HPDE6-E6E7 (cell line): ENCODE data around the gene G2E3.
"Not testable (repeated sequence)": the region's sequence is repeated elsewhere in the genome, so short reads cannot be mapped to it uniquely, and the experiment has no call there.

Experiments
- DNase-seq: peaks from one replicate; pipeline ENCODE4 v3.0.0; 2011; ENCODE audit warnings: missing footprints; ENCODE audit errors: extremely low spot score

Gene G2E3, protein sequence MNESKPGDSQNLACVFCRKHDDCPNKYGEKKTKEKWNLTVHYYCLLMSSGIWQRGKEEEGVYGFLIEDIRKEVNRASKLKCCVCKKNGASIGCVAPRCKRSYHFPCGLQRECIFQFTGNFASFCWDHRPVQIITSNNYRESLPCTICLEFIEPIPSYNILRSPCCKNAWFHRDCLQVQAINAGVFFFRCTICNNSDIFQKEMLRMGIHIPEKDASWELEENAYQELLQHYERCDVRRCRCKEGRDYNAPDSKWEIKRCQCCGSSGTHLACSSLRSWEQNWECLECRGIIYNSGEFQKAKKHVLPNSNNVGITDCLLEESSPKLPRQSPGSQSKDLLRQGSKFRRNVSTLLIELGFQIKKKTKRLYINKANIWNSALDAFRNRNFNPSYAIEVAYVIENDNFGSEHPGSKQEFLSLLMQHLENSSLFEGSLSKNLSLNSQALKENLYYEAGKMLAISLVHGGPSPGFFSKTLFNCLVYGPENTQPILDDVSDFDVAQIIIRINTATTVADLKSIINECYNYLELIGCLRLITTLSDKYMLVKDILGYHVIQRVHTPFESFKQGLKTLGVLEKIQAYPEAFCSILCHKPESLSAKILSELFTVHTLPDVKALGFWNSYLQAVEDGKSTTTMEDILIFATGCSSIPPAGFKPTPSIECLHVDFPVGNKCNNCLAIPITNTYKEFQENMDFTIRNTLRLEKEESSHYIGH

DNA sequence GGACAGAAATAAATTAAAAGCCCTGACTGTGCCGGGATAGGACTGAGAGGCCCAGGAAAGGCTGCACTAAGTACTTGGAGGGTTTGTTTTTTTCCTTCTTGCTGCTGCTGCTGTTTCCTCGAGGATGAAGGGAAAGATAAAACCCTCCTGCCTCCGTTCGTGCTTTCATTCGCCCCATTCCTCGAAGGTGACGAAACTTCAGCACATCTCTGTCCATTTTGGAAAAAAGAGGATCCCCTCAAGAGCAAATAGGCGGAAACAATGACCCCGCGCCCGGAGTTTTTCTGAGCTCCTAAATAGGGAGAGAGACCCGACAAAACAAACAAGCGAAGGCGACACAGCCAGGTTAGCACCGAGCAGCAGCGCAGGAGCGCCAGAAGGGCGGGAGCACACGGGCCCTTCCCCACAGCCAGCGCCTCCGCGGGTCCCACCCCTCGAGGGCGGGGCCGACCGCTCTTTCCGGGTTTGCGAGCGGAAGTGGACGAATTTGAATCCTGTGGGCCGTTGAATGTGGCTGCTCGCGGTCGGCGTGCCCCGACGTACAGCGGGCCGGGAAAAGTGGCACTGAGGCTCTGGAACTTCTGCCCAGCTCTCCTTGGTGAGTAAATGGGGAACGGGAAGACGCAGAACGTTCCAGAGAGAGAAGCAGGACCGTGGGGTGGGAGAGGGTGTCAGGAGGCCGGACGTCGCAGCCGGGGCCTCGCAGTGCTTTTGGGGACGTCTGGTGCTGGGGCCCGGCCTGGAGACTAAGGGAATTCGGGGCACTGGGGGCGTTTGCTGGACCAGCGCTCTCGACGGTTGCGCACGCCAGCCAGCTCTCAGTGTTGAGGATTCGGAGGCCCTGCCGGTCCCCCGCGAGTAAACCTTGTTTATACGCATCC lies at the start of gene G2E3:
Gene G2E3 (plus strand): TSS at position 484 of the 881 bp plus-strand sequence. CDS start 21,922 bp downstream, outside the sequence.
- DNase-seq = peak; percentile 84

DNA sequence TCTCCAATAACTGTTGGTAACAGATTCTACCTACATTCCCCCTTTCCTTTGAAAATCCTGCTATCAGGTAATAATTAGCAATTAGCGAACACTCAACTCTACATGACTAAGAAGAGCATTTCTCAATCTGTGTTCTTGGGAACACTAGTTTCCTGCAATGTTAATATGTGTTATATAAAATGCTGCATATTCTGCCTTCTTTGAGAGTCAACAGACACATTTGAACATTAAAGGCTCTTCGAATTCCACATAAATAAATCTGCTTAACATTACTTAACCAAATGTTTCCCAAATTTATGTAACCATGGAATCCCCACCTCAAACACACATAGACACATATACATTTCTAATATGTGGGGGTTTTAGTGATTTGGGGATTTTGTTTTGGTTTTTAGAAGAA lies 41.2 kb upstream of the G2E3 start:
- no peak for DNase-seq

DNA sequence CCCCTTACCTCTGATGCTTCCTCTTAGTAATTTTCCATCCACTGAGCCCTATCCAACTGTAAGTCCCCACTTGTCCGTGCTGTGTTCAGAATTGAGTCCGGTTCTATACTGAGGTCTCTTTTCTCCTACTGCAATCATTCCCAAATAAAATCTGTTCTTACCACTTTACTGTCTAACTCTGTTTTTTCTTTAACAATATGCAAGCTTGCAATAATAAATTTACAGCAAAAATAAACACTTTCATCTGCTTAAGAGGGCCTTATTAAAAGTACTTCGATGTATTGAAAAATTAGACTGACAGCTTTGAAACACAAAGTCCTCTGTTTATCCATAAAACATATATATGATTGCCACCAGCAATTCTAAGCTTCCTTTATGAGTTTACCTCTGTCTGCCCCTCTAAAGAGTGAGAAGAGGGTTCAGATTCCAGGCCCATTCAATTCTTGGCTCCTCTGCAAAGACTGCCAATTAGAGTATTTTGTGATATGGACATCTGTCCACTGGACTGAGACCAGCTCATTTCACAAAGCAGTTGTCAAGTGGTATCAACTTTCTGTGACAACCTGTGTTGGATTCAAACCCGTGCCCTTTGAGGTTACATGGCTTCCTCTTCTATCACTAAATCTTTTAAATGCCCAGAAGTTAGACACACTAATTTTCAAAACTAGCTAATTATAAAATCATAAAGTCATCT lies 39.9 kb upstream of the G2E3 start:
- DNase-seq = no peak

DNA sequence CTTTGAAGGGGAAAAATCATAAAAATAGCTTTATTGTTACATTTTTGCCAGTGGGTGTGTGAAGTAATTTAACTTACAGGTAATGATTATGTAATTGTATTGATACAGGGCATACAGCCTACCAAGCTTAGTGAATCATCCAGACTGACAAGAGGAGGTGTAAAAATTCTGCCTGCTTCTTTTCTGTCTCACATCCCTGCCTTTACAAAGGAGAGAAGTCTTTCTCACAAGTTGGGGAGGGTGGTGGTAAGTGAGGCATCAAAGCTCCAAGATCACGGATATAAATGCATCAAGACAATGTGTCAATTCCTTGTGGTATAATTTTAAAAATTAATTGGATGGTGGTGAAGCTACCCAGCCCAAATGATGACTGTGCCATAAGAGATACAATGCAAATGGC lies 39.0 kb upstream of the G2E3 start:
- no peak for DNase-seq

DNA sequence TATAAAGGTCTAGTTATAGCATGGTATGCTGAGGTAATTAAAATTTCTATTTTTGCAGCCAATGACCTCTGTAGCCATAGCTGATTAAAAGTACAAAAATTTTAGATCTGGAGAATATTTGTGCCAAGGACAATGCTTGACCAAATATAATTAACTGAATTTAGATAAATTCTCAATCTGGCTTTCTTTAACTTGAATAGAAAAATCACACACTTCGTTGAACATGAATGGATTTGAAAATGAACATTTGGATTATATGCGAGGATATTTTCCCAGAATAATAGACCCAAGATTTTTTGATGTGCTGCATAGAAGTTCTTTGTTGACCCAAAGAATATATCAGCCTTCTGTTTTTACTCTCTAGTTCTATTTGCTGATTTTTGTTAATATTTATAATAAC lies 38.4 kb upstream of the G2E3 start:
- DNase-seq = no peak

DNA sequence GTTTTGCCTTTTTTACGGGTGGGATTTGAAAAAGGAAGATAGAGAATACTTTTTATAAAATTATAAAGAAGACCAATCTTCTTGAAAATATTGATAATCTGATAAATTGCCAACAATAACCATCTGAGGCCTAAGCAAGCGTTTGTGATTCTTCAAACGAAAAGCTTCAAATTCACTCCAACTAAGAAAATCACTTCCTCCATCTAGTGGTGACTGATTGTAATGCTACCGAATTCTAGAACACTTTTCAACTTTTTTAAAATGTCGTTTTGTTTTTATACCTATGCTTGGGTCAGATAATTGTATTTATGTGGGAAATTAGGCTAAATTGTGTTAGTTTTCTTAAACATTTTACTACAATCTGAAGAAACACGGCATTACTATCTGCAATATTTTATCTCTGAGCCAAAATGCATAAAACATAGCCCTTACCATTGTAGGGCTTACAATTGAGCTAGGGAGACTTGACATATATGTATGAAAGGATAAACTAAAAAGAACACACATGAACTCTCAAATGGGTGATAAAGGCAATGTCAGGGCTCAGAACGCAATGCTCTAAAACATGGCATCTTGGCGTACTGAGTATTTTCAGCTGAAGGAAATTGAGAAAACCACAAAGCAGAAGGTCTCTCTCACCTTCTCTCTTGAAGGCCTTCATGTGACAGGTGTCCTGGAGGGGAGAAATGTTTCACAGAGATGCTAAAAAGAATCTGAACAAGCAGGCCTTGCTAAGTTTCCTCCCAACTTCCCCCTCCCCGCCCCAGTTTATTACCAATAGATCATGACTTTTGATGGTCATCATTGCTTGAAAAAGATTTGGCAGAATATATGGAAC lies 36.8 kb upstream of the G2E3 start:
- peak; percentile 17 for DNase-seq

DNA sequence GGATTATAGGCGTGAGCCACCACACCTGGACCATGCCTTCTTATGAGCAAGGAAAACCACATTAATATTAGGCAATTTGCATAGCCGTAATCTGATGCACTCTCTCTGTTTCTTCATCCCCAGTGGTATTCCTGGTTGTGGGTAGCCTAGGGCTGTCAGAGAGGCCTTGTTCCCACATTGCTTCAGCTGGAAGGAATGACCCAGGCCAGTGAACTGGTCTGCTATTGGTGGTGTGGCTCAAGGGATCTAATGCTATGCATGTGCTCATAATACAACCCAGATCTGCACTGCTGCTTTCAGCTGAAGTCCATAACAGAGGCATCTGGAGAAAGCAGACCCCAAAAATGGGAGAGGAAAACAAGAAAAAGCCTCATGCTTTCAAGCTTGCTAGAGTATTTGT lies 33.1 kb upstream of the G2E3 start:
- DNase-seq = no peak

DNA sequence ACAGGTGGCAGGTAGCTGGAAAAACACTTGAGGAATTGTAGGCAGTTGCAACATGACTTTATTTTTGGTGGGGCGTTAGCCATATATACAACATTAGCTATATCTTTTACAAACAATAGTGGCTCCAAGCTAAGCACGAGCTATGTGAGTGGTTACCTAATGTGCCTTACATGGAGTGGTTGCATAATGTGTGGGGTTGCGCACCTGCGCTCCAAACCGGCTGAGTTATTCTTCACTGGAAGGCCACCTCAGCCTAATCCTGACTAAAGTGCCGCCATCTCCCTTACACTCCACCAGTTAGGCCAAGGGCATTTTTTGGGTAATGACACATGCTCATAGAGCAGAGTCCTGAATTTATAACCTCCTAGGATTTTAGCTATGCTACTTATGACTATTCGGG lies 31.8 kb upstream of the G2E3 start:
- no peak for DNase-seq

DNA sequence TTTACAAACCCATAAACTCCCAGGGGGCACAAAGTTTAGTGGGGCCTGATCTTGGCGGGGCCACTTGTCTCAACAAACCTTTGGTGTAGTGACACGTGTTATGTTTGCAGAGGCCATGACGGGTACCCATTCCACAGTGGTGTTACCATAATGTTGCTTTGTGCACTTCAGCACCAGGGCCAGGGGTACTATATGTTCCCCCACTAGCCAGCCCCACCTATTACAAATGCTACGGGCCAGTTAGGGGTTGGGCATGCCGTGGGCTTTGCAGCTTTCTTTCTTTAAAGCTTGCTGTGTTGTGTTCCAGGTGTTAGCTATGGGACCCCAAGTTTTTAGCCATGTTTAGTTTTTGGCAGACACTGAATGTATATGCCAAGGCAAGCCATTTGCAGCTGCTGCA lies 30.8 kb upstream of the G2E3 start:
- no peak for DNase-seq

DNA sequence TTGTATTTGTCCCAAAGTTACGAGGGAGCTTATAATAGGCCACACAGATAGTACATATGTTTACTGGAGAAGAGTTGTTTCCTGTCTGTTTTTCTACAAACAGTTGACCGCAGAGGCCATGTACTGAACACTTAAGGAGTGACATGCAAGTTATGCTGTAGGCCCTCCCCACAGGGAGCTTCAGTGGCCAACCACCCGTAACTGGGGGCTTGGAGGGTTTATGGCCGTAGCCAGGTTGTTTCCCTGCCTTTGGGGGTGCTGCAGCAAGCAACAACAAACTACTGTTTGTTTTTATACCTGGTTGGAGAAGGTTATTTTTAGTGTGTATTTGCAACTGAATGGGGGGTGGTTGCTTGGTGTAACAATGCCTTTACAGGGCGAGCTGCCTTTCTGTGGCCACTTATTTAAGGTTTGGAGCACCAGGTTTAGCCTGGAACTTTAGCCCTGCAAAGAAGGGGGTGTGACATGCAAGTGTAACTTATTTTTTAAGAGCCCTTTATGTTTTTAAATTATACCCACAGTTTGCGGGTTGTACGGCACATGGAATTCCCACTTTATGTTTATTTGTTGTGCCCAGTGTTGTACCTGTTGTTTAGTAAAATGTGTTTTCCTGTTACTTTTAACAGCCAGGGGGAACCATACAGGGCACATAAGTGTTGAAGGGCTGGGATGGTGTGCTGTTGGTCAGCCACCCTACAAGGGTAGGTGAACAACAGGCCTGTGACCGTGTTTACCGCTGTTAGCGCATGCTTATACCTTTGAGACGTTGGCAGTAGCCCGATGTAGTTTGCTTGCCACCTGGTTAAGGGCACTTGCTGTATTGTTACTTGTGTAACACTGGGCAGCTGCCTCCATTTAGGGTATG lies 29.9 kb upstream of the G2E3 start:
- no peak for DNase-seq

DNA sequence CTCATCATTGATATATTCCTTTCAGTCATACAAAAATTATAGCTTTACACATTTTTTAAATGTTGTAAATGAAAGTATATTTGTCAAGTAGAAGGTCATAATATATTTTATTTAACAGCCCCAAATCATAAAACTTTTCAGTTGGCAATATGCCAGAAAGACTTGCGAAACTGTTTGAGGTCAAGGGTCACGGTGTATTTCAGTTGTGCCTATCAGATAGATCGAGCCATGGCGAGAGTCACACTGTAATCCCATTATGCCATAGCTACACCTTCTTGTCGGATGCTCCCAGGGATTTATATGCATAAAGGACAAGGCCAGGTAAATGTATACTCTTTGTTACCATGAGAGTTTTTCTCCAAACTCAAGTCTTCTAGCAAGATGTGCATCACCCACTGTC lies 26.7 kb upstream of the G2E3 start:
- no peak for DNase-seq

DNA sequence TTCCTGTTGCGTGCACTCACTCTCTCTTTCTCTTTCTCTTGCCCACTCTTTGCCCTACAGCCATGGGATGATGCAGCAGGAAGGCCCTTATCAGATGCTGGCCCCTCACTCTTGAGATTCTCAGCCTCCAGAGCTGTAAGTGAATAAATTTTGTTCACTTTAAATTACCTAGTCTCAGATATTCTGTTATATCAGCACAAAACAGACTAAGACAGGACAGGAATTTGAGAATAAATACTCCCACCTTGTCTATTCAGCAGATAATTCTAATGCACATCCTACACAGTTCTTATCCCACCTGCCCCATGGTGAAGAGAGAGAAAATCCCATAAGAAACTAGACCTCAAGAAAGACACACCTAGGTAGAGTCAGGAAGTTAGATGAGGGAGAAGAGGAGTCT lies 25.8 kb upstream of the G2E3 start:
- no peak for DNase-seq

DNA sequence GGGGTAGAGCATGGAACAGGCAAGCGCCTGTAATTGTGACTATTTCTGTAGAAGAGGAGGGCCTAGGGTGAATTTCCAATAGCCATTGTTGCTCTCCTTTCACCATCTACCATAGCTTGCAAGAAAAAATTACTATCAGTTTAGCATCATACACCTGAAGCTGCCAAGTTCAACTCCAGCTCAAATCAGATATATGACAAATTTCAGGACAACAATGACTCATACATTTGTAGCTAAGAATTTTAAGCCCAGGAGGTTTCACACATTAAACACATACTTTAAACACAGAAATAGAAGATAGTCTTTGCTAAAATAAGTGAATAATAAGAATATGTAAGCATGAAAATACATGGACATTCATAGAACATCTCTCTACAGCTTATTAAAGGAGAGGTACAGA lies 17.6 kb upstream of the G2E3 start:
- no peak for DNase-seq

DNA sequence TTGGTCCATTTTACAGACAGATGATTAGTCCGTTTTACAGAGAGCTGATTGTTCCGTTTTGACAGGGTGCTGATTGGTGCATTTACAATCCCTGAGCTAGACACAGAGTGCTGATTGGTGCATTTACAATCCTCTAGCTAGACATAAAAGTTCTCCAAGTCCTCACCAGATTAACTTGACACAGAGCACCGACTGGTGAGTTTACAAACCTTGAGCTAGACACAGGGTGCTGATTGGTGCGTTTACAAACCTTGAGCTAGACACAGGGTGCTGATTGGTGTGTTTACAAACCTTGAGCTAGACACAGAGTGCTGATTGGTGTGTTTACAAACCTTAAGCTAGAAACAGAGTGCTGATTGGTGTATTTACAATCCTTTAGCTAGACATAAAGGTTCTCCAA lies 12.2 kb upstream of the G2E3 start:
- not testable (repeated sequence) for DNase-seq

DNA sequence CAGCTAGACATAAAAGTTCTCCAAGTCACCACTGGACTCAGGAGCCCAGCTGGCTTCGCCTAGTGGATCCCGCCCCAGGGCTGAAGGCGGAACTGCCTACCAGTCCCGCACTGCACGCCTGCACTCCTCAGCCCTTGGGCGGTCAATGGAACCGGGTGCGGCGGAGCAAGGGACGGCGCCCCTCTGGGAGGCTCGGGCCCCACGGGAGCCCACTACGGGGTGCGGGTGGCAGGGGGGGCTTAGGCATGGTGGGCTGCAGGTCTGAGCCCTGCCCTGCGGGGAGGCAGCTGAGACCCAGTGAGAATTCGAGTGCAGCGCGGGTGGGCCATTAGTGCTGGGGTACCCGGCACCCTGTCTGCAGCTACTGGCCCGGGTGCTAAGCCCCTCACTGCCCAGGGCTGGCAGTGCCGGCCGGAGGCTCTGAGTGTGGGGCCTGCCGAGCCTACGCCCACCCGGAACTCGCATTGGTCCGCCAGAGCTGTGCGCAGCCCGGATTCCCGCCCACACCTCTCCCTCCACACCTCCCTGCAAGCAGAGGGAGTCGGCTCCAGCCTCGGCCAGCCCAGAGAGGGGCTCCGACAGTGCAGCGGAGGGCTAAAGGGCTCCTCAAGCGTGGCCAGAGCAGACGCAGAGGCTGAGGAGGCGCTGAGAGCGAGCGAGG lies 11.4 kb upstream of the G2E3 start:
- DNase-seq = no peak

DNA sequence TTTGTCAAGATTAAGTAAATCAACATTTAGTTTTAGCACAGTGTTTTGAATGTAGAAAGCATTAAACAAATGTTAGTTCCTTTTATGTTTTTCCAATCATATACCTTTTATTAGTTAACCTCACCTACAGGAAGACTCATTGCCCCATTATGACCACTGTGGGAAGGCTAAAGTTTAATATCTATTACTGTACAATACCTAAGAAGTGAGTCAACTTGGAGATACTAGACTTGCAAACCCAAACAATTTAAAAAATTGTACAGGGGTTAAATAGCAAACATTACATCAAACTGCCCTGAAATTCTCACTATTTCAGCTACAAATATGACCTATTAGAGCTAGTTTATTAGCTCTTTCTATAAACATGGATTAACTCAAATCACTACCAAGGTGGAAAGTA lies 8.6 kb upstream of the G2E3 start:
- no peak for DNase-seq

DNA sequence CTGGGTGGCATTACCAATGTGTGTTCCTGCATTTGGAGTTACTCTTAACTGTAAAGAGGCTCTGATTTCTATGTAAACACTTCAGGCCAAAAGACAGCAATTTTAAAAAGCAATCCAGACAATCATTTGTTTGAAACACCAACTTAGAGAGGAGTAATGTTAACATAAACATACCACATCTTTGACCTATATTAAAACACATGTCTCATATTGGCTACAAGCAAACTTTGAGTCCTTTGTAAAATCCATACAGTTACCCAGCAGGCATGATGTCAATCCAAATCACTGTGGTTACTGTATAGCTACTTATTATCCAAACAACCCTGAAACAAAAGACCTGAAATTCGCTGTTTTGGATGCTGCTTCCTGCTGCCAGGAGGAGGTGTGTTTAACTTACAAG lies 7.5 kb upstream of the G2E3 start:
- DNase-seq = no peak

DNA sequence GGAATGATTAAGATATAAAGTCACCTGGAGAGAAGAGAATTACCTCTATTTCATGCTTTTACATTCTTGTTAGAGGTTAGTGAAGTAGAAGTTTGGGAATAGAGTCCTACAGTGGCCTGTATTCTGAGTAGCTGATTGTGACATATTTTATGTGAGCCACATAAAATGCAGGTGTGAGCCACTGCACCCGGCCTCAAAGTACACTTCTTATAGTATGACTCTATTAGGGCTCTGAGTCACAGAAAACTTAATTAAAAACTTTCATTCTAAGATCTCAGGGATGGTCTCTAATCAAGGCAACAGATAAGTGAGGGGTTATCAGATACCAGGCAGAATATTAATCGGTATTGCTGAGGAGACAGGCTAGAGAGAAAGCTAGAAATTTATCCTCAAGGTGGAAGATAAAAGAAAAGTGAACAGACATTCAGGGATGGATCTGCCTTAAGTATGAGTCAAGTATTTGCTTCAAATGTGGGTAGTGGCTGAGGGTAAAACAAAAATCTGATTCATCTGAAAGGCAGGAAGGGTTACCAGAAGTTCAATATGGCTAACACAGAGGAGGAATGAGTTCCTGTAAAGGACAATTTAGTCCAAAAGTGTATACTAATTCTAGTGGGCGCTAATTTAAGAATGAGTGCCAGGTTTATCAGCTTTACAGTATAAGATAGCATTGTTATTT lies 5.5 kb upstream of the G2E3 start:
- DNase-seq = peak; percentile 67

DNA sequence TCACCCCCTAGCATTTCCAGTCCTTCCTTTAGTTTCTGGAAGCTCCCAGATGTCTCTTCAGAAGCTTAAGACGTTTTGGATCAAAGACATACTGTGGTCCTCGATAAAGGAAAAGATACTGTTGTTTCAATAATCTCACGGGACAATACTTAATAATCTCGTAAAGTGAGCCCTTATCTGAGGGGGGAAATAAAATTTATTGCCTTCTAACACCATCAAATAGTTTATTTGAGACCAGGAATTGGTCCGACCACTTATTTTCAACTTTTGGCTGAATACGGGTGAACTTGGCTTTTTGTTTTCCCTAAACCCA lies 640 bp upstream of the G2E3 start:
- no peak for DNase-seq
